Glutamatergic neuron (in vitro differentiated cells): ENCODE measurements around the gene PPP4R4. TPM values are rescaled to one million over a fixed set of nuclear protein-coding genes. Genes with fewer than 3 reads are reported as not detected.

Experiments used
- DNase-seq: peaks from one replicate; pipeline ENCODE4 v3.0.0; 2022
- H3K27ac Mint-ChIP-seq: one replicate; pipeline ENCODE4 v1.8.0; 2020; ENCODE audit warnings: mild to moderate bottlenecking, mixed read lengths, inconsistent platforms; ENCODE audit not compliant: unreplicated experiment
- H3K27me3 Mint-ChIP-seq: one replicate; pipeline ENCODE4 v1.8.0; 2020; ENCODE audit warnings: mild to moderate bottlenecking, moderate library complexity, mixed read lengths, inconsistent platforms; ENCODE audit not compliant: unreplicated experiment
- H3K36me3 Mint-ChIP-seq: one replicate; pipeline ENCODE4 v1.8.0; 2020; ENCODE audit warnings: mild to moderate bottlenecking, mixed read lengths, inconsistent platforms; ENCODE audit not compliant: unreplicated experiment
- H3K4me1 Mint-ChIP-seq: one replicate; pipeline ENCODE4 v1.8.0; 2020; ENCODE audit warnings: mild to moderate bottlenecking, low read depth, mixed read lengths, inconsistent platforms; ENCODE audit not compliant: unreplicated experiment
- H3K4me3 Mint-ChIP-seq: one replicate; pipeline ENCODE4 v1.8.0; 2020; ENCODE audit warnings: mild to moderate bottlenecking, mixed read lengths, inconsistent platforms; ENCODE audit not compliant: unreplicated experiment
- H3K9me3 Mint-ChIP-seq: one replicate; pipeline ENCODE4 v1.8.0; 2020; ENCODE audit warnings: mild to moderate bottlenecking, moderate library complexity, mixed read lengths, inconsistent platforms; ENCODE audit not compliant: unreplicated experiment
- CTCF ChIP-seq: fragments of 200-600 bp; sonication (generic); IDR thresholded peaks from one replicate; pipeline ENCODE4 v1.5.0; 2021; ENCODE audit not compliant: partially characterized antibody, unreplicated experiment
- total RNA-seq: library from RNA; stranded (reverse); fragmentation: NEBNext Ultra II Directional; extraction: Animal tissue kit (Norgen Biotek cat#: 25700); gene quantifications from one replicate; pipeline ENCODE4 v1.2.1, GENCODE V29; 2021; ENCODE audit not compliant: unreplicated experiment

Gene PPP4R4
- total RNA-seq, 1 donor from 2014 or later: 1.6 TPM

- H3K4me3 Mint-ChIP-seq: peak overlapping the region; percentile 87
- peak overlapping the region; percentile 65 for H3K27ac Mint-ChIP-seq
- H3K36me3 Mint-ChIP-seq: peaks cover under 1% of the 10 kb centered on the region
- peaks cover 2% of the 10 kb centered on the region for H3K27me3 Mint-ChIP-seq
- DNase-seq: peak; percentile 40
- TF ChIP-seq CTCF: no peak
- H3K9me3 Mint-ChIP-seq: peaks cover 8% of the 10 kb centered on the region
- no peaks in the 10 kb centered on the region for H3K4me1 Mint-ChIP-seq
Observed at GRCh38 chr14:94129758-94130414, 44.2 kb upstream of the PPP4R4 start.

GRCh38 chr14:94132285-94132887 lies 41.7 kb upstream of the PPP4R4 start:
- DNase-seq: peak; percentile 46
- Mint-ChIP-seq H3K36me3 (peaks cover 12% of the 10 kb centered on the region), H3K4me1 (no peaks in the 10 kb centered on the region), H3K9me3 (peaks cover 7% of the 10 kb centered on the region), H3K27ac (no peak overlapping the region), H3K27me3 (no peaks in the 10 kb centered on the region), H3K4me3 (no peak overlapping the region)
- peak; percentile 93 for TF ChIP-seq CTCF

- no peak for TF ChIP-seq CTCF
- no peak for DNase-seq
- Mint-ChIP-seq H3K36me3 (peaks cover 12% of the 10 kb centered on the region), H3K4me3 (no peak overlapping the region), H3K4me1 (no peaks in the 10 kb centered on the region), H3K27ac (no peak overlapping the region), H3K27me3 (no peaks in the 10 kb centered on the region), H3K9me3 (peaks cover 2% of the 10 kb centered on the region)
Observed at GRCh38 chr14:94135476-94135875, 38.6 kb upstream of the PPP4R4 start.

GRCh38 chr14:94136575-94137331 lies 37.4 kb upstream of the PPP4R4 start:
- H3K9me3 Mint-ChIP-seq: peaks cover 2% of the 10 kb centered on the region
- peak; percentile 97 for TF ChIP-seq CTCF
- H3K4me1 Mint-ChIP-seq: peaks cover 1% of the 10 kb centered on the region
- H3K4me3 Mint-ChIP-seq: no peak overlapping the region
- H3K36me3 Mint-ChIP-seq: peaks cover 12% of the 10 kb centered on the region
- H3K27me3 Mint-ChIP-seq: no peaks in the 10 kb centered on the region
- H3K27ac Mint-ChIP-seq: no peak overlapping the region
- peak; percentile 91 for DNase-seq
